ENCODE data around the gene FCRL5.

DNA sequence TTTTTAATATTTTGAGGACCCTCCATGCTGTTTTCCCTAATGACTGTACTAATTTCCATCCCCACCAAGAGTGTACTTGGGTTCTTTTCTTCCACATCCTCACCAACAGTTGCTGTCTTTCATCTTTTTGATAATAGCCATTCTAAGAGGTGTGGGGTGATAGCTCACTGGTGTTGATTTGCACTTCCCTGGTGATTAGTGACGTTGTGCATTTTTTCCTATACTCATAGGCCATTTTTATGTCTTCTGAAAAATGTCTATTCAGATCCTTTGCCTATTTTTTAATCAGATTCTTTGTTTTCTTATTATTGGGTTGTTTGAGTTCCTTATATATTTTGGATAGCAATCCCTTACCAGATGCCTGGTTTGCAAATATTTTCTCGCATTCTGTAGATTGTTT, 64.2 kb downstream of the FCRL5 start:
- TF ChIP-seq SP2 (tag by site-specific recombination; IDR thresholded peaks at IDR 0.05) (no peak), ZNF24 (tag by site-specific recombination; IDR thresholded peaks at IDR 0.05) (no peak), GLIS1 (tag by site-specific recombination; IDR thresholded peaks at IDR 0.05) (no peak), ZNF112 (tag by site-specific recombination; IDR thresholded peaks at IDR 0.05) (no peak), MEIS1 (CRISPR knock-in tag; IDR thresholded peaks at IDR 0.05; ENCODE audit: borderline replicate concordance) (no peak), ZNF274 (IDR thresholded peaks at IDR 0.05; ENCODE audit: low read length) (no peak), ZNF274 (tag by site-specific recombination; IDR thresholded peaks at IDR 0.05; ENCODE audit: borderline replicate concordance) (no peak), MYNN (tag by site-specific recombination; IDR thresholded peaks at IDR 0.05; ENCODE audit: borderline replicate concordance) (no peak), ZNF473 (tag by site-specific recombination; IDR thresholded peaks at IDR 0.05) (no peak)
- TF ChIP-seq, protein P1, sequence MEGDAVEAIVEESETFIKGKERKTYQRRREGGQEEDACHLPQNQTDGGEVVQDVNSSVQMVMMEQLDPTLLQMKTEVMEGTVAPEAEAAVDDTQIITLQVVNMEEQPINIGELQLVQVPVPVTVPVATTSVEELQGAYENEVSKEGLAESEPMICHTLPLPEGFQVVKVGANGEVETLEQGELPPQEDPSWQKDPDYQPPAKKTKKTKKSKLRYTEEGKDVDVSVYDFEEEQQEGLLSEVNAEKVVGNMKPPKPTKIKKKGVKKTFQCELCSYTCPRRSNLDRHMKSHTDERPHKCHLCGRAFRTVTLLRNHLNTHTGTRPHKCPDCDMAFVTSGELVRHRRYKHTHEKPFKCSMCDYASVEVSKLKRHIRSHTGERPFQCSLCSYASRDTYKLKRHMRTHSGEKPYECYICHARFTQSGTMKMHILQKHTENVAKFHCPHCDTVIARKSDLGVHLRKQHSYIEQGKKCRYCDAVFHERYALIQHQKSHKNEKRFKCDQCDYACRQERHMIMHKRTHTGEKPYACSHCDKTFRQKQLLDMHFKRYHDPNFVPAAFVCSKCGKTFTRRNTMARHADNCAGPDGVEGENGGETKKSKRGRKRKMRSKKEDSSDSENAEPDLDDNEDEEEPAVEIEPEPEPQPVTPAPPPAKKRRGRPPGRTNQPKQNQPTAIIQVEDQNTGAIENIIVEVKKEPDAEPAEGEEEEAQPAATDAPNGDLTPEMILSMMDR (tag by site-specific recombination; IDR thresholded peaks at IDR 0.05), result no peak
- TF ChIP-seq, protein P2, sequence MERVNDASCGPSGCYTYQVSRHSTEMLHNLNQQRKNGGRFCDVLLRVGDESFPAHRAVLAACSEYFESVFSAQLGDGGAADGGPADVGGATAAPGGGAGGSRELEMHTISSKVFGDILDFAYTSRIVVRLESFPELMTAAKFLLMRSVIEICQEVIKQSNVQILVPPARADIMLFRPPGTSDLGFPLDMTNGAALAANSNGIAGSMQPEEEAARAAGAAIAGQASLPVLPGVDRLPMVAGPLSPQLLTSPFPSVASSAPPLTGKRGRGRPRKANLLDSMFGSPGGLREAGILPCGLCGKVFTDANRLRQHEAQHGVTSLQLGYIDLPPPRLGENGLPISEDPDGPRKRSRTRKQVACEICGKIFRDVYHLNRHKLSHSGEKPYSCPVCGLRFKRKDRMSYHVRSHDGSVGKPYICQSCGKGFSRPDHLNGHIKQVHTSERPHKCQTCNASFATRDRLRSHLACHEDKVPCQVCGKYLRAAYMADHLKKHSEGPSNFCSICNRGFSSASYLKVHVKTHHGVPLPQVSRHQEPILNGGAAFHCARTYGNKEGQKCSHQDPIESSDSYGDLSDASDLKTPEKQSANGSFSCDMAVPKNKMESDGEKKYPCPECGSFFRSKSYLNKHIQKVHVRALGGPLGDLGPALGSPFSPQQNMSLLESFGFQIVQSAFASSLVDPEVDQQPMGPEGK (tag by site-specific recombination; IDR thresholded peaks at IDR 0.05), result no peak
- TF ChIP-seq, protein P3, sequence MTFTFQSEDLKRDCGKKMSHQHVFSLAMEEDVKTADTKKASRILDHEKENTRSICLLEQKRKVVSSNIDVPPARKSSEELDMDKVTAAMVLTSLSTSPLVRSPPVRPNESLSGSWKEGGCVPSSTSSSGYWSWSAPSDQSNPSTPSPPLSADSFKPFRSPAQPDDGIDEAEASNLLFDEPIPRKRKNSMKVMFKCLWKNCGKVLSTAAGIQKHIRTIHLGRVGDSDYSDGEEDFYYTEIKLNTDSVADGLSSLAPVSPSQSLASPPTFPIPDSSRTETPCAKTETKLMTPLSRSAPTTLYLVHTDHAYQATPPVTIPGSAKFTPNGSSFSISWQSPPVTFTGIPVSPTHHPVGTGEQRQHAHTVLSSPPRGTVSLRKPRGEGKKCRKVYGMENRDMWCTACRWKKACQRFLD (tag by site-specific recombination; IDR thresholded peaks at IDR 0.05), result no peak
- TF ChIP-seq, protein P4, sequence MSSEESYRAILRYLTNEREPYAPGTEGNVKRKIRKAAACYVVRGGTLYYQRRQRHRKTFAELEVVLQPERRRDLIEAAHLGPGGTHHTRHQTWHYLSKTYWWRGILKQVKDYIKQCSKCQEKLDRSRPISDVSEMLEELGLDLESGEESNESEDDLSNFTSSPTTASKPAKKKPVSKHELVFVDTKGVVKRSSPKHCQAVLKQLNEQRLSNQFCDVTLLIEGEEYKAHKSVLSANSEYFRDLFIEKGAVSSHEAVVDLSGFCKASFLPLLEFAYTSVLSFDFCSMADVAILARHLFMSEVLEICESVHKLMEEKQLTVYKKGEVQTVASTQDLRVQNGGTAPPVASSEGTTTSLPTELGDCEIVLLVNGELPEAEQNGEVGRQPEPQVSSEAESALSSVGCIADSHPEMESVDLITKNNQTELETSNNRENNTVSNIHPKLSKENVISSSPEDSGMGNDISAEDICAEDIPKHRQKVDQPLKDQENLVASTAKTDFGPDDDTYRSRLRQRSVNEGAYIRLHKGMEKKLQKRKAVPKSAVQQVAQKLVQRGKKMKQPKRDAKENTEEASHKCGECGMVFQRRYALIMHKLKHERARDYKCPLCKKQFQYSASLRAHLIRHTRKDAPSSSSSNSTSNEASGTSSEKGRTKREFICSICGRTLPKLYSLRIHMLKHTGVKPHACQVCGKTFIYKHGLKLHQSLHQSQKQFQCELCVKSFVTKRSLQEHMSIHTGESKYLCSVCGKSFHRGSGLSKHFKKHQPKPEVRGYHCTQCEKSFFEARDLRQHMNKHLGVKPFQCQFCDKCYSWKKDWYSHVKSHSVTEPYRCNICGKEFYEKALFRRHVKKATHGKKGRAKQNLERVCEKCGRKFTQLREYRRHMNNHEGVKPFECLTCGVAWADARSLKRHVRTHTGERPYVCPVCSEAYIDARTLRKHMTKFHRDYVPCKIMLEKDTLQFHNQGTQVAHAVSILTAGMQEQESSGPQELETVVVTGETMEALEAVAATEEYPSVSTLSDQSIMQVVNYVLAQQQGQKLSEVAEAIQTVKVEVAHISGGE (tag by site-specific recombination; conservative IDR thresholded peaks at IDR 0.05; ENCODE audit: low read depth), result no peak
- TF ChIP-seq, protein P5, sequence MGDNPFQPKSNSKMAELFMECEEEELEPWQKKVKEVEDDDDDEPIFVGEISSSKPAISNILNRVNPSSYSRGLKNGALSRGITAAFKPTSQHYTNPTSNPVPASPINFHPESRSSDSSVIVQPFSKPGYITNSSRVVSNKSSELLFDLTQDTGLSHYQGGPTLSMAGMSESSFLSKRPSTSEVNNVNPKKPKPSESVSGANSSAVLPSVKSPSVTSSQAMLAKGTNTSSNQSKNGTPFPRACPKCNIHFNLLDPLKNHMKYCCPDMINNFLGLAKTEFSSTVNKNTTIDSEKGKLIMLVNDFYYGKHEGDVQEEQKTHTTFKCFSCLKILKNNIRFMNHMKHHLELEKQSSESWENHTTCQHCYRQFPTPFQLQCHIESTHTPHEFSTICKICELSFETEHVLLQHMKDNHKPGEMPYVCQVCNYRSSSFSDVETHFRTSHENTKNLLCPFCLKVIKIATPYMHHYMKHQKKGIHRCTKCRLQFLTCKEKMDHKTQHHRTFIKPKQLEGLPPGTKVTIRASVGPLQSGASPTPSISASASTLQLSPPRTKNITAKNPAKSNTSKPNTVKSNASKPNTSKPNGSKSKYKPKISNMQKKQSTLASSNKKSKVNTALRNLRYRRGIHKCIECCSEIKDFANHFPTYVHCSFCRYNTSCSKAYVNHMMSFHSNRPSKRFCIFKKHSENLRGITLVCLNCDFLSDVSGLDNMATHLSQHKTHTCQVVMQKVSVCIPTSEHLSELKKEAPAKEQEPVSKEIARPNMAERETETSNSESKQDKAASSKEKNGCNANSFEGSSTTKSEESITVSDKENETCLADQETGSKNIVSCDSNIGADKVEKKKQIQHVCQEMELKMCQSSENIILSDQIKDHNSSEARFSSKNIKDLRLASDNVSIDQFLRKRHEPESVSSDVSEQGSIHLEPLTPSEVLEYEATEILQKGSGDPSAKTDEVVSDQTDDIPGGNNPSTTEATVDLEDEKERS (tag by site-specific recombination; IDR thresholded peaks at IDR 0.05), result no peak
